Smooth muscle cell (in vitro differentiated cells): Measurements from ENCODE around the gene SLC26A6. TPM values are rescaled to one million over a fixed set of nuclear protein-coding genes. Genes with fewer than 3 reads are reported as not detected.

Experiments
- DNase-seq: peaks from one replicate; lab custom pipeline; 2025; ENCODE audit not compliant: unreplicated experiment; lab: John Stamatoyannopoulos, UW
- H2AFZ ChIP-seq: fragments of 200-600 bp; sonication (generic); 2 replicates; pipeline ENCODE4 v1.6.0; 2016; ENCODE audit warnings: antibody characterized with exemption, low read depth, mild to moderate bottlenecking
- H3F3A ChIP-seq: fragments of 200-600 bp; sonication (generic); 2 replicates; pipeline ENCODE4 v1.6.0; 2017; ENCODE audit warnings: antibody characterized with exemption, low read depth
- H3K27ac ChIP-seq: fragments of 200-600 bp; sonication (generic); 2 replicates; pipeline ENCODE4 v1.5.1; 2016; ENCODE audit warnings: low read depth, mild to moderate bottlenecking
- H3K27me3 ChIP-seq: fragments of 200-600 bp; sonication (generic); 2 replicates; pipeline ENCODE4 v1.6.1; 2016; ENCODE audit warnings: low read depth, mild to moderate bottlenecking
- H3K36me3 ChIP-seq: fragments of 200-600 bp; sonication (generic); 2 replicates; pipeline ENCODE4 v1.5.1; 2016; ENCODE audit warnings: low read depth
- H3K4me1 ChIP-seq: fragments of 200-600 bp; sonication (generic); 2 replicates; pipeline ENCODE4 v1.5.1; 2016; ENCODE audit warnings: low read depth
- H3K4me2 ChIP-seq: fragments of 200-600 bp; sonication (generic); 2 replicates; pipeline ENCODE4 v1.6.0; 2016; ENCODE audit warnings: mild to moderate bottlenecking
- H3K4me3 ChIP-seq: fragments of 200-600 bp; sonication (generic); 2 replicates; pipeline ENCODE4 v1.5.1; 2016; ENCODE audit warnings: mild to moderate bottlenecking
- H3K79me2 ChIP-seq: fragments of 200-600 bp; sonication (generic); 2 replicates; pipeline ENCODE4 v1.6.0; 2016; ENCODE audit warnings: low read depth, mild to moderate bottlenecking
- H3K9ac ChIP-seq: fragments of 200-600 bp; sonication (generic); 2 replicates; pipeline ENCODE4 v1.6.0; 2016; ENCODE audit warnings: low read depth
- H3K9me3 ChIP-seq: fragments of 200-600 bp; sonication (generic); replicated peaks from 2 replicates; pipeline ENCODE4 v1.5.1; 2016; ENCODE audit warnings: low read depth
- H4K20me1 ChIP-seq: fragments of 200-600 bp; sonication (generic); 2 replicates; pipeline ENCODE4 v1.6.0; 2016; ENCODE audit warnings: low read depth
- WGBS: methylation state at CpG from one replicate; pipeline ENCODE4 v1.1.7; 2016; ENCODE audit warnings: low lambda C conversion rate; 5-methylcytosine and 5-hydroxymethylcytosine counted together
- microRNA counts: library from miRNA; unstranded; fragments of <30 nt; microRNA quantifications from one replicate; lab custom pipeline; 2016
- microRNA-seq: library from miRNA; unstranded; fragments of <30 nt; microRNA quantifications from one replicate; pipeline ENCODE4, GENCODE V29; 2016; ENCODE audit warnings: borderline number of aligned reads
- polyA plus RNA-seq: library from polyadenylated mRNA; unstranded; fragments of >200 nt; fragmentation: Nextera tagmentation; extraction: Ambion mirVana; gene quantifications from 2 replicates; pipeline ENCODE4 v1.2.1, GENCODE V29; 2016
- small RNA-seq: library from RNA; depleted of rRNA; stranded (forward); fragments of <200 nt; gene quantifications from one replicate; pipeline ENCODE3, GENCODE V24; 2014
- total RNA-seq: library from RNA; depleted of rRNA; stranded (reverse); fragments of >200 nt; gene quantifications from 2 replicates; pipeline ENCODE4 v1.2.3, GENCODE V29; 2014
- TF ChIP-seq, protein P1 (sequence below): fragments of 200-600 bp; sonication (generic); IDR thresholded peaks from 2 replicates; pipeline ENCODE4 v1.5.1; 2017; ENCODE audit warnings: borderline replicate concordance, mild to moderate bottlenecking, antibody characterized with exemption; ENCODE audit not compliant: insufficient read depth, poor library complexity, severe bottlenecking

The SLC26A6 gene
- total and polyA plus RNA-seq, 2 experiments from 2014 or later = 28.4 to 34.8 TPM

DNA sequence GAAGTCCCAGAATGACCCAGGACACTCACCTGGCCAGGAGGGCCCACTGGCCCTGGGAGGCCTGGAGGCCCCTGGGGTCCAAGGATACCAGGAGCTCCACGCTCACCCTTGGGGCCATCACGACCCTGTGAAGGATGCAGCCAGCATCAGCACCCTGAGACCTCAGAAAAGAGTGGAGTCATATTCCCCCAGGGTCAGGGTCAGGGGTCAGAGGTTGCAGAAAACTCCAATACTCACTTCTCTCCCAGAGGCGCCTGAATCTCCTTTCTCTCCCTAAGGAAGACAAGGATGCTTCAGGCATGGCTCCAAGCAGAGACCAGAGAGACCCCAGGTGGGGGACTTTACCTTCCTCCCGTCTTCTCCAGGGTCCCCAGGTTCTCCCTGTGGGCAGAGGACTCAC lies 58.6 kb downstream of the SLC26A6 start:
- H3K4me2 ChIP-seq = no peak overlapping the region
- no peaks in the 10 kb centered on the region for H3K27me3 ChIP-seq
- TF ChIP-seq, protein P1, sequence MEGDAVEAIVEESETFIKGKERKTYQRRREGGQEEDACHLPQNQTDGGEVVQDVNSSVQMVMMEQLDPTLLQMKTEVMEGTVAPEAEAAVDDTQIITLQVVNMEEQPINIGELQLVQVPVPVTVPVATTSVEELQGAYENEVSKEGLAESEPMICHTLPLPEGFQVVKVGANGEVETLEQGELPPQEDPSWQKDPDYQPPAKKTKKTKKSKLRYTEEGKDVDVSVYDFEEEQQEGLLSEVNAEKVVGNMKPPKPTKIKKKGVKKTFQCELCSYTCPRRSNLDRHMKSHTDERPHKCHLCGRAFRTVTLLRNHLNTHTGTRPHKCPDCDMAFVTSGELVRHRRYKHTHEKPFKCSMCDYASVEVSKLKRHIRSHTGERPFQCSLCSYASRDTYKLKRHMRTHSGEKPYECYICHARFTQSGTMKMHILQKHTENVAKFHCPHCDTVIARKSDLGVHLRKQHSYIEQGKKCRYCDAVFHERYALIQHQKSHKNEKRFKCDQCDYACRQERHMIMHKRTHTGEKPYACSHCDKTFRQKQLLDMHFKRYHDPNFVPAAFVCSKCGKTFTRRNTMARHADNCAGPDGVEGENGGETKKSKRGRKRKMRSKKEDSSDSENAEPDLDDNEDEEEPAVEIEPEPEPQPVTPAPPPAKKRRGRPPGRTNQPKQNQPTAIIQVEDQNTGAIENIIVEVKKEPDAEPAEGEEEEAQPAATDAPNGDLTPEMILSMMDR = no peak
- H4K20me1 ChIP-seq = no peaks in the 10 kb centered on the region
- no peak overlapping the region for H3K9ac ChIP-seq
- no peak for DNase-seq
- no peaks in the 10 kb centered on the region for H3K79me2 ChIP-seq
- WGBS = 94% methylated on average over 4 of the region's 4 CpGs
- H3K36me3 ChIP-seq = peaks cover 3% of the 10 kb centered on the region
- H2AFZ ChIP-seq = no peak overlapping the region
- H3K27ac ChIP-seq = no peak overlapping the region
- no peaks in the 10 kb centered on the region for H3F3A ChIP-seq
- H3K4me3 ChIP-seq = no peak overlapping the region
- no peaks in the 10 kb centered on the region for H3K9me3 ChIP-seq
- no peaks in the 10 kb centered on the region for H3K4me1 ChIP-seq

MicroRNA genes within 50 kb of the gene (microRNA counts, 767-probe panel; counts per million panel counts)
- microRNA hsa-miR-711 (lab: Ali Mortazavi, UCI) = 183 counts per million

Small RNA genes within 50 kb of the gene (microRNA-seq; reads per million reads assigned to microRNA genes)
- not detected for gene MIR4793
- not detected for gene MIR711

Small RNA genes within 50 kb of the gene (small RNA-seq; reads per million reads assigned to genes)
- 0.11 reads per million for gene AC141002.1

Other genes starting within 250 kb of the SLC26A6 start
- 24.7 and 26.9 TPM in 2 replicates for gene PLXNB1, start 205.4 kb downstream of the SLC26A6 start, total RNA-seq
- 15.5 and 27.5 TPM in 2 replicates for gene PLXNB1, start 205.4 kb downstream of the SLC26A6 start, polyA plus RNA-seq
- gene CCDC51, start 195.3 kb downstream of the SLC26A6 start, total RNA-seq = 9.0 and 20.7 TPM in 2 replicates
- 17.8 and 18.3 TPM in 2 replicates for gene CCDC51, start 195.3 kb downstream of the SLC26A6 start, polyA plus RNA-seq
- gene TMA7, start 195.2 kb downstream of the SLC26A6 start, total RNA-seq = 310 and 343 TPM in 2 replicates
- gene TMA7, start 195.2 kb downstream of the SLC26A6 start, polyA plus RNA-seq = 491 and 511 TPM in 2 replicates
- gene ATRIP, start 188.7 kb downstream of the SLC26A6 start, total RNA-seq = 4.0 and 5.5 TPM in 2 replicates
- gene ATRIP, start 188.7 kb downstream of the SLC26A6 start, polyA plus RNA-seq = 5.7 and 7.3 TPM in 2 replicates
- gene SHISA5, start 131.3 kb downstream of the SLC26A6 start, total RNA-seq = 111 and 124 TPM in 2 replicates
- 297 and 333 TPM in 2 replicates for gene SHISA5, start 131.3 kb downstream of the SLC26A6 start, polyA plus RNA-seq
- 41.4 and 48.8 TPM in 2 replicates for gene PFKFB4, start 78.7 kb downstream of the SLC26A6 start, total RNA-seq
- gene PFKFB4, start 78.7 kb downstream of the SLC26A6 start, polyA plus RNA-seq = 37.4 and 47.7 TPM in 2 replicates
- gene UCN2, start 71.7 kb downstream of the SLC26A6 start, total RNA-seq = 6.1 and 7.0 TPM in 2 replicates
- 4.3 and 11.6 TPM in 2 replicates for gene UCN2, start 71.7 kb downstream of the SLC26A6 start, polyA plus RNA-seq
- 45.9 and 57.3 TPM in 2 replicates for gene COL7A1, start 40.1 kb downstream of the SLC26A6 start, total RNA-seq
- gene COL7A1, start 40.1 kb downstream of the SLC26A6 start, polyA plus RNA-seq = 80.7 and 173 TPM in 2 replicates
- 206 and 250 TPM in 2 replicates for gene UQCRC1, start 25.8 kb downstream of the SLC26A6 start, total RNA-seq
- gene UQCRC1, start 25.8 kb downstream of the SLC26A6 start, polyA plus RNA-seq = 425 and 428 TPM in 2 replicates
- gene TMEM89, start 13.7 kb downstream of the SLC26A6 start, total RNA-seq = not detected in 2 replicates
- gene TMEM89, start 13.7 kb downstream of the SLC26A6 start, polyA plus RNA-seq = 0.25 and 0.47 TPM in 2 replicates
- gene CELSR3, start 27.4 kb upstream of the SLC26A6 start, total RNA-seq = 2.5 and 3.1 TPM in 2 replicates
- gene CELSR3, start 27.4 kb upstream of the SLC26A6 start, polyA plus RNA-seq = 1.5 and 2.4 TPM in 2 replicates
- gene NCKIPSD, start 50.5 kb upstream of the SLC26A6 start, total RNA-seq = 18.3 and 21.6 TPM in 2 replicates
- 13.8 and 21.9 TPM in 2 replicates for gene NCKIPSD, start 50.5 kb upstream of the SLC26A6 start, polyA plus RNA-seq
- gene IP6K2, start 81.8 kb upstream of the SLC26A6 start, total RNA-seq = 106 and 119 TPM in 2 replicates
- gene IP6K2, start 81.8 kb upstream of the SLC26A6 start, polyA plus RNA-seq = 113 and 124 TPM in 2 replicates
- 33.1 and 36.7 TPM in 2 replicates for gene PRKAR2A, start 212.4 kb upstream of the SLC26A6 start, total RNA-seq
- 11.9 and 13.5 TPM in 2 replicates for gene PRKAR2A, start 212.4 kb upstream of the SLC26A6 start, polyA plus RNA-seq